Ishikawa (cell line): ENCODE measurements around the gene EFHB.

Source experiments
- CEBPB ChIP-seq: IDR thresholded peaks from 2 replicates; pipeline ENCODE4 v1.6.1; 2012
- CREB1 ChIP-seq: IDR thresholded peaks from 2 replicates; pipeline ENCODE4 v1.6.1; 2012; ENCODE audit warnings: low read depth
- EGR1 ChIP-seq: IDR thresholded peaks from 2 replicates; pipeline ENCODE4 v1.6.1; 2012
- EP300 ChIP-seq: IDR thresholded peaks from 2 replicates; pipeline ENCODE4 v1.6.1; 2012; ENCODE audit warnings: borderline replicate concordance
- FOXM1 ChIP-seq: IDR thresholded peaks from 2 replicates; pipeline ENCODE4 v1.6.1; 2012; ENCODE audit warnings: low read depth, borderline replicate concordance
- MAX ChIP-seq: IDR thresholded peaks from 2 replicates; pipeline ENCODE4 v1.6.1; 2012
- NFIC ChIP-seq: IDR thresholded peaks from 2 replicates; pipeline ENCODE4 v1.6.1; 2012
- RAD21 ChIP-seq: IDR thresholded peaks from 2 replicates; pipeline ENCODE4 v1.6.1; 2012; ENCODE audit warnings: low read depth
- REST ChIP-seq: IDR thresholded peaks from 2 replicates; pipeline ENCODE4 v1.6.1; 2012; ENCODE audit warnings: low read depth, mild to moderate bottlenecking
- TAF1 ChIP-seq: IDR thresholded peaks from 2 replicates; pipeline ENCODE4 v1.6.1; 2012; ENCODE audit warnings: low read depth, mild to moderate bottlenecking
- TCF12 ChIP-seq: IDR thresholded peaks from 2 replicates; pipeline ENCODE4 v1.6.1; 2012; ENCODE audit warnings: low read depth
- TEAD4 ChIP-seq: IDR thresholded peaks from 2 replicates; pipeline ENCODE4 v1.6.1; 2012
- USF1 ChIP-seq: IDR thresholded peaks from 2 replicates; pipeline ENCODE4 v1.6.1; 2012
- YY1 ChIP-seq: IDR thresholded peaks from 2 replicates; pipeline ENCODE4 v1.6.1; 2012; ENCODE audit warnings: low read depth
- ZBTB7A ChIP-seq: IDR thresholded peaks from 2 replicates; pipeline ENCODE4 v1.6.1; 2012; ENCODE audit warnings: low read depth

Gene EFHB

GRCh38 chr3:19934098-19934566, at the start of gene EFHB:
EFHB (minus strand) TSS chr3:19934217; CDS start chr3:19934018, 199 bp downstream.
- no peak for TF ChIP-seq REST
- no peak for TF ChIP-seq CEBPB
- 0 out of 2 replicates have a peak, but pooled peaks have one; percentile 12 for TF ChIP-seq YY1
- TF ChIP-seq EGR1, result no peak

- TF ChIP-seq TEAD4, result no peak
- TF ChIP-seq YY1, result no peak
- TF ChIP-seq MAX, result no peak
These were observed 38.0 kb upstream of the EFHB start for GRCh38 chr3:19972054-19972453.

GRCh38 chr3:19970327-19970726, 36.3 kb upstream of the EFHB start:
- TF ChIP-seq RAD21, result no peak
- TF ChIP-seq CREB1, result no peak
- no peak for TF ChIP-seq TAF1
- no peak for TF ChIP-seq USF1
- TF ChIP-seq MAX, result no peak
- TF ChIP-seq CEBPB, result no peak
- TF ChIP-seq ZBTB7A, result no peak
- TF ChIP-seq REST, result no peak
- TF ChIP-seq EGR1, result no peak
- no peak for TF ChIP-seq EP300
- no peak for TF ChIP-seq TEAD4
- no peak for TF ChIP-seq NFIC
- TF ChIP-seq TCF12, result no peak
- no peak for TF ChIP-seq YY1
- no peak for TF ChIP-seq FOXM1

GRCh38 chr3:19967812-19968211, 33.8 kb upstream of the EFHB start:
- TF ChIP-seq RAD21, result no peak
- no peak for TF ChIP-seq TCF12
- TF ChIP-seq REST, result no peak
- no peak for TF ChIP-seq MAX

GRCh38 chr3:19967208-19967607, 33.2 kb upstream of the EFHB start:
- TF ChIP-seq CREB1 (no peak), MAX (no peak), REST (no peak)
